ENCODE data around the gene INSIG1.

The INSIG1 gene

DNA sequence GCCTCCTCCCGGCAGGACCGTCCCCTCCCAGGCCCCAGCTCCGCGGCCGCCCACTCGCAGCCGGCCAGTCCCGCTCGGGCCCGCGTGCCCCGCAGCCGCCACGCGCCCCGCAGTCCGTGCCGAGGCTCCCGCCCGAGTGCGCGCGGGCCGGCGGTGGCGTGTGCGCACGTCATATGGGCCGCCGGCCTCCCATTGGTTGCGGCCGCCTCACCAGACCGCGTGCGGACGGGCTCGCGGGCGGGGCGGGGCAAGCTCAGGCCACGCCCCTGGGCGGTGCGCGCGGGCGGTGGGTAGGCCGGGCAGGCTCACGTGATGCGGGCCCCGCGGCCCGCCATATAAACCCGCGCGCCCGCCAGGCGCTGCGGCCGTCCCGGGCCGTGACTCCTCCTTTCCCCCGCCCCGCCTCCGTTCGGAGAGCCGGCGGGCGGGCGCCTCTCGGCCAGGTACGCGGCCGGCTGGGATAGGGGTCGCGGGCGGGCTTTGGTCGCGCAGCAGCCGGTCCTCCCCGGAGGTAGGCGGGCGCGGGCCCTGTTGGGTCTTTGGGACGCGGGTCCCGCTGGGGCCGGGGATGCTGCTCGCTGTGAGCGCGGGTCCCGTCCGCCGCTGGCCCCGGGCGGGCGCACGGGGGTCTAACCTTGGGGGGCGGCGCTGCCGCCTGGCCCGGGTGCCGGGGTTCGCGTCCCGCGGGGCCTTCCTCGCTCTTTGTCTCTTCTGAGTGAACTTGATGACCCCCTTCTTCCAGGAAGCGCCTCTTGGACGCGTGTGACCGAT is at the start of gene INSIG1:
TSS of gene INSIG1 (plus strand) at position 362 of the 771 bp plus-strand sequence. CDS start at position 770, 408 bp downstream.
- peak; percentile 89 for DNase-seq

DNA sequence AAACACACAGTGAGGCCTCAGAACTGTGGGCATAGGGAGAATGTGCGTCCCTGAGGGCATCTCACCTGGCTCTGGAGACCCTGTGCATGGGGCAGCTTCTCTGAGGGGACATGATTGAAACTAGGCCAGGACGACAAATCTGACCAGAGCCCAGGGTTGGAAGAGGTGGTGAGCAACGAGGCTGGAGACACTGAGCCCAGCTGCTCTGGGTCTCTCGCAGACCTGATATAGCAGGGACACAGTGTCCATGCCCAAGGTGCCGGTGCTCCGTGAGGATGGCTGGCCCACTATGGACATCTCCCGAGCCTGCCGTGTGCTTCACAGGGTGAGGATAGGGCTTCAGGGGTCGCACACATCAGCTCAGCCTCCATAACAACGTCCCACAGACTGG is 49.3 kb upstream of the INSIG1 start:
- no peak for DNase-seq

GRCh38 chr7:155251831-155252230 is 45.8 kb upstream of the INSIG1 start:
- DNase-seq = no peak

GRCh38 chr7:155252444-155252887 is 45.2 kb upstream of the INSIG1 start:
- no peak for DNase-seq

DNA sequence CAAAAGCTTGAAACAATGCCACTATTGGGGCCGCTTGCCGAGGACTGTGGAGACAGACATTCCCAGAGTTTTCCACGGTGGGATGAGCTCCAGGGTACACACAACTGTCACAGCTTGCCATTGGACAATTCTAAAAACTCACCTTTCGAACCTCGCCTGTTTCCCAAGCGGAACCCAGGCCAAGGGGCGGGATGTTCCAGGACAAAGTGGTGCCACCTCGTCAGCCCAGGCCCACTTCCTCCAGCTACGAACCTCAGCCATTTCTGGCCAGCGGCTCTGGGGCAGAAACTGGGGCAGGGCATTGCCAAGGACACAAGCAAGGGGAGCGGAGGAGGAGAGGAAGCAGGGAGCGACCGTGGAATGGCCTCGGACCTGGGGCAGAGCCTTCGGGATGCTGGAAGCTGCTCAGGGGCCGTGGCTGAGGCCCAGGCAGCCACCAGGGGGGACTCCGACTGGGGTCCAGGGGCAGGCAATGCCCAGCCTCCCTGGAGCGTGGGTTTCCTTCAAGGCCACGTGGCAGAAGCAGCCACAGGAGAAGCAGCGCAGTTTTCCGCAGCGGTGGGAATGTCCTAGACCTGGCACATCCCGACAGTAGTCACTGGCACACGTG is 44.7 kb upstream of the INSIG1 start:
- no peak for DNase-seq

DNA sequence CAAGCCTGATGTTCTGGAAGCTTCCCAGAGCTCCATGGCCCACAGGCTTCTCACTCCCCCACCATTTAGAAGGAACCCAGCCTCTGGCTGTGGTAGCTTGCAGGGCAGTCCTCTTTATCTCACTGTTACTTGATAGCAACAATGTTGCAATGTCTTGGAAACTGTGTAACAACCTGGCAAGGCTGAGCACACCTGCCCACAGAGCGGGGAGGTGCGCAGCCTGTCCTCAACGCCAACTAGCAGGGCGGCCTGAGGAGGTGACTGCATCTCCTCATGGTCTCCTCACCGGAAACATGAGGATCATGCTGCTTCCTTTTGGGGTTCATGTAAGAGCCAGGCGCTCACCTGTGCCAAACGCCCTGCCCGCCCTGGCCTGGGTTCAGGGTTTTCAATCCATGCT is 43.7 kb upstream of the INSIG1 start:
- no peak for DNase-seq

DNA sequence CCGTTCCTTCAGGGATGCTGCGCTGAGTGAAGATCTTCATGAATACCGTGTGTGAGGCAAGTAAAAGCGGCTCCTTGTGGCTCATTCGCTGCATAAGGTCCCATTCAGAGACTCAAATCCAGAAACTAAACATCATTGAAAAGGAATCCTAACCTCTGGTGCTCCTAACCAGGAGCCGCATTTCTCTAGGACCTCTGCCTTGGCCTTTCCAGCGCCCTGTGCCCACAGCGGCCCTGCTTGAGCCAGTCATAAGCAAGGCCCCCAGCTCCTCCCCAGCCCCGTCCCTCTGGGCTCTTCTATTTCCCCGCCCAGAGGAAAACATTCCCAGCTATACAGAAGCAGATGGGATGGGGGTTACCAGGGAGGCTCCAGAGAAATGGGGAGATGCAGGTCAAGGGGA is 42.6 kb upstream of the INSIG1 start:
- DNase-seq = no peak

GRCh38 chr7:155255621-155256020 is 42.1 kb upstream of the INSIG1 start:
- no peak for DNase-seq

DNA sequence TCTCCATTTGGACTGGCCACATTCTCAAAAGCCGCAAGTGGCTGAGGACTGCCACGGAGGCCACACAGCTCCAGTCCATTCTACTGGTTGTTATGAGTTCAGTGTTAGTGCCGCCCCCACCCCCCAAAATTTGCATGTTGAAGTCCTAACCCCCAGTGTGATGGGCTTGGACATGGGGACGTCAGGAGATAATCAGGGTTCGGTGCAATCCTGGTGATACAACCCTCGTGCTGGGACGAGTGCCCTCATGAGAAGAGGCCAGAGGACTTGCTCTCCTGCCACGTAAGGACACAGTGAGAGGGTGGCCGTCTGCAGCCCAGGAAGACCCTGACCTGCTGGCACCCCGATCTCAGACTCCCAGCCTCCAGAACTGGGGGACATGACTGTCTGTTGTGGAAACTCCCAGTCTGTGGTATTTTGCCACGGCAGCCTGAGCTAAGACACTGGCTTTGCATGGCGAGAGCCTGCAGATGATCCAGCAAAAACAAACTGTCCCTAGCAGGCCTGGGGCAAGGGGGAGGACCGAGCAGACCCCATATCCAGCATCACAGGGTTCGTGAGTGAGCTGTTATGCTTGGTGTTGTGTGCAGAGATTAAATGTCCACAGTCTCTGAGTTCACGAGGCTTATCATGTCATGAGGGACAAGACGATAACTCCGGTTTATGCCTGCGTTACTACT is 41.5 kb upstream of the INSIG1 start:
- DNase-seq = no peak

DNA sequence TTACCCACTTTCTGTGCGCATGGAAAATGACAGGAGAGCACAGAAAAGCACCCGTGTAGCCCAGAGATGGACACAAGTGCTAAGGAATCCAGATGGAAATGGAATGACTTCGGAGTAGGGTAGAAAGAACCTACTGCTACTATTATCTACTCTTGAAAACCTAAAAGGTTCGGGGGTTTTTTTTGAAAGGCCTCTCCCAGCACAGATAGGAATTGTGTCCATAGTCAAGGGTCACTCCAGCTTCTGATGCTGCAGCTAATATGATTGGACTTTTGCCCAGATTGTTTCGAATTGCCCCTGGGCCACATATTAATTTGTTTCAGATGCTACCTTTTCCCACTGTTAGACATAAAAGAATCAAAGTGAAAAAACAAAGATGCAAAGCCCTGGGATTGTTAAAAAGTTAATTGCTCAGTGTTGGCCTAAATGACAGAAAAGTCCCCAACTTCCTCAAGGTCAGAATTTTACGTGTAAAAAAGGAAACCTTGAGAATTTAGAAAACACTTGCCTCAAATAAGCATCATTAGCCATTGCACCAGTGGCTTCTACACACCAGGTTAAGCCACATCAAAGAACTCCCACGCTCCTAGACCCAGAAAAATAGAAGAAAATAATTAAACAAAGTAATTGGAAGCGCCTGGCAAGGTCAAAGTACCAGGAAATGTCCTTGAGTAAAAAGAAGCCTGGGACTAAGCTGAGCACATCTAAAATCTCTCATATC is 40.8 kb upstream of the INSIG1 start:
- no peak for DNase-seq

DNA sequence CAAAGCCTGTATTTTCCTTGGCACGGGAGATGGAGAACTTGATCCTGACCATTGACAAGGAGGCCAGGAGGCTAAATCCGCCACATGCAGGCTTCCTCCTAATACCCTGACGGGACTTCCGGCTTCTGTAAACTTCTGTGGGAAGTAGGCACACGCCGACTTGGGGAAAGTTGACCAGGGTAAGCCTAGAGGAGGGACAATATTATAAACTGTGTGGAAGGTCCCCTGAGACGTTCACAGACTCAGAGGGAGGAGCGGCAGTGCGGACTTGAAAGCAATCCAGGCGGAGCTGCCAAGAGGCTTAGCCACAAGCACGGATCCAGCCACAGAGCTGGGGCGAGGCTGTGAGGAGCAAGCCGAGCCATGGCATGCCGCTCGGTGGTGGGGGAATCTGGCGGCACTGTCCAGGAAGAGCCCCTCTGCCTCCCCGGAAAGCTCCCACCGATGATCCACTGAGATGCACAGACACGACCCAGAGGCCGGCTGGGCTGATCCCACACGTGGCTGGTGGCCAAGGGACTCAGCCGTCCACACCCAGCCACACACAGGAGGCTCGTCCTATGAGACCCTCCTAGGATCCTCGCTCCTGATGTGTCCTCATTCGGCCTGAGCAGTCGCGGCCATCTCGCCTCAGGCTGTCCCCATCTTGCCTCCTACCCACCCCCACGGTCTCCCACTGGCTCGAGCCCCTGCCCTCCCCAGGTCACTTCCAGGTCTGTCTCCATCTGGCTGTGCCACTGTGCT is 40.0 kb upstream of the INSIG1 start:
- DNase-seq = no peak

DNA sequence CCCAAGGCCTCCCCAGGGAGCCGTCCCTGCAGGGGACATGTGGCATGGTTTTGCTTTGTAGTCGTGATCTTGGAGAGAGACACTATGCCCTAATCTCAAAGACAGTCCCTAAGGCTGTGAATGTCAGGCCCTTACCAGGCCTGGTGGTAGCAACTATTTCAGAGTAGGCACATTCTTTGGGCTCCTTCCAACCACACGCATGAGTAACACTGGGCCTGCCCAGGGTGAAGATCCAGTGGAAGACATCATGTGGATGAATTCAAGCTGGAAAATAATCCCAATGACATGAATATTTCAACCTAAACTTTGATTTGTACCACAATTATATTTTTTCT is 39.5 kb upstream of the INSIG1 start:
- no peak for DNase-seq

DNA sequence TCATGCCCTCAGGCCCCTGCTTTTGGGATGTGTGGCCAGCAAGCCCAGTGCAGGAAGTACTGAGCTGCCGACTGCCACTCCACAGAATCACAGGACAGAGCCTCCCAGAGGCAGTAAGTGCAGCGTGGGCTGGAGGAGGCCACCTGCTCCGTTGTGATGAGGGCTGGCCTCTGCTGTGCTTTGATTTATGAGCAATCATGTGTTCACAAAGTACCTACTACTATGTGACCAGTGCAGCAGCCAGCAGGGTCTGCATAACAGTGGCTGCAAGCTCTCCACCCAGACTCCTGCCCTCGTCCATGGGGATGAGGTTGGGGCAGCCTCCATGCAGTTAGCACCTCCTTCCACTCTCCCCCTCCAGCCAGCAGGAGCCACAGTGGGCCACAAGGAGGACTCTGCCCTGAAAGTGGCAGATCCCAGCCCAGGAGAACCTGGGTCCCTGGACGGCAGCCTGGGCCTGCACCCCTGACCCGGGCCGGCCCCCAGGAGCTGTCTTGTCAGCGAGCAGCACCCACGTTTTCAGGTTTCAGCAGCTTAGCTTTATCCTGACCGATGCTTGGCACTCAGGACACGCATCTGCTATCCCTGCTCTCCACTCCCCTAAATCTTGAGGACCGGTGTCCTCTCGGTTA is 37.7 kb upstream of the INSIG1 start:
- no peak for DNase-seq

DNA sequence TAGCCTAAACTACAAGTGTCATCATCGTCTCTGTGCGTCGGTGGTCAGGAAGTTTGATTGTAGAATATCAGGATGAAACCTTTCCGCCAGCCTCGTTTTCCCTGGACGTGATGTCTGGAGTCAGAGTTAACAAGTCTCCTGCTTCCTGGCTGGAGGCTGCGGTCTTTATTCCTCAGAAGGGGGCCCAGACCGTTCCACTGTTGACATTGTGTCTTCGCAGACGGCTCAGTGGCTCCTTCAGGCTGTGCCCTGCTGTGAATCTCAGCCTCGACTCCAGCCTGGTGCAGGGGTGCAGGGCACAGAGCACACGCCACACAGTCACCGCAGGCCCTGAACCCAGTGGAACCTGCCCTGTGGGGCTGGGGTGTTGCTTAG is 37.2 kb upstream of the INSIG1 start:
- no peak for DNase-seq

DNA sequence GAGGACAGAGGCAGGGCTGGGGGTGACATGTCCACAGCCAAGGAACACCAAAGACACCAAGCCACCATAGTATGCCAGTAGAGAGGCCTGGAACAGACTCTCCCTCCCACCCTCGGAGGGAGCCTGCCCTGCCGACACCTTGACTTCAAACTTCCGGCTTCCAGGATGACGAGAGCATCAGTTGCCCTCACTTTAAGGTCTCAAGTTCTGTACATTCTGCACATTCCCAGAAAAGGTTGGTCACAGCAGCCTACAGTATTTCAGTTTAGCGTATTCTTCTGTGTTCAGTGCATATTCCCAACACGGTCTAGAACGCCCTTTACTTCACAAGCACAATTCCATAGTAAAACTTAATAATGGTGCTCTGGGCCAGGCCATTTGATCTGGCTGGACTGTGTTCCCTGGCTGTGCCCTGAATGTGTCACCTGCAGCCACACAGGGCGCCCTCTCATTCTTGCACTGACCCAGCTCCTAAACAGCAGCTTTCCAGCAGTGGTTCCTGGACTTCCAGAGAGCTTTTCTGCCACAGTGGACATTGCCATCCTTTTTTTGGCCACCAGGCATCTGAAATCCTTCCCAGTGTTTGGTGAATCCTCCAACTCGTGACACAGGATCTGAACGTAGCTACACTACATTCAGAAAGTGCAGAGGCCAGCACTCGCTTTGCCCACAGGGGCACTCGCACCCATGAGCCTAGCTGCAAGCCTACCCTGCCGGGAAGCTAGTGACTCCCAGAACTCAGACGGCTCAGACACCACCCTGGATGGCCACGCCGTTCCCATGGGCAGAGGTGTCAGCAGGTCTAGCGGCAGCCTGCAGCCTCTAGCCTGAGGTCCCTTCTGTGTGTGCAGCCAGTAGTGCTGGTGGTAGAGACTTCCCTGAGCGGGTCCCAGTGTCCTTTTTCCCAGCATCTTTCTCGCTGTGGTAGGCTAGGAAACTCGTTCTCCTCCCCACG is 36.4 kb upstream of the INSIG1 start:
- DNase-seq = no peak

DNA sequence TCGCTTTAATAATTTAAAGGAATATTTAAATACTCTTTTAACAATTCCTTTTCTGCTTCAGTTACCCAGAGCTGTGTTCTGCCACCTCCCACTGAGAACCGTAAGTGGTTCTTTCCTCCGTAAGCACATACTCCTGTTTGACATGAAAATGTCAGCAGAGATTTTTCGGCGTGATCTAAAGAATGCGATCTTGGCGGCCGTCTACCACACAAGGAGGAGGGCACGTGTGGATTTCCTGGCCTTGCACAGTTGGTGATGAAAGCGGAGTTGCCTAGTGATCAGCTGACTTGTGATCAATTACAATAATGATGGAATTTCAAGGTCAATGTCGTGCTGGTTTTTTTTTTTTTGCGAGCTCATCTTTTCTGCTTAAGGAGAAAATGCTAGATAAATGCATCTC is 35.6 kb upstream of the INSIG1 start:
- no peak for DNase-seq

GRCh38 chr7:155263051-155263450 is 34.6 kb upstream of the INSIG1 start:
- DNase-seq = no peak

DNA sequence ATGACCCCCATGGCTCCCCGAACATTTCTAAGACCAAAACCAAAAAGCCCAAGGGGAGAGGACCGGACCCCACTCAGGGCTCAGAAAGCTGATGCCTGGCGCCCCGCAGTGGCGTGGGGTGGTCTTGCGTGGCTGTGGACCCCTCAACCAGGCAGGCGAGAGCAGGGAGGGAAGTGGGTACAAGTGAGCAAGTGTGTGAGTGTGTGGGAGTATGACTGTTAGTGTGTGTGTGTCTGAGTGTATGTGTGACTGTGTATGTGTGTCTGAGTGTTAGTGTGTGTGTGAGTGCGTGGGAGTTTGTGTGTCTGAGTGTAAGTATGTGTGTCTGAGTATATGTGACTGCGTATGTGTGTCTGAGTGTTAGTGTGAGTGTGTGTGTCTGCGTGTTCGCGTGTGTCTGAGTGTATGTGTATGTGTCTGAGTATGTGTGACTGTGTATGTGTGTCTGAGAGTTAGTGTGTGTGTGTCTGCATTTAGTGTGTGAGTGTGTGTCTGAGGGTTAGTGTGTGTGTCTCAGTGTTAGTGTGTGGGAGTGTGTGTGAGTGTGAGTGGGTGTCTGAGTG is 34.0 kb upstream of the INSIG1 start:
- DNase-seq = no peak

DNA sequence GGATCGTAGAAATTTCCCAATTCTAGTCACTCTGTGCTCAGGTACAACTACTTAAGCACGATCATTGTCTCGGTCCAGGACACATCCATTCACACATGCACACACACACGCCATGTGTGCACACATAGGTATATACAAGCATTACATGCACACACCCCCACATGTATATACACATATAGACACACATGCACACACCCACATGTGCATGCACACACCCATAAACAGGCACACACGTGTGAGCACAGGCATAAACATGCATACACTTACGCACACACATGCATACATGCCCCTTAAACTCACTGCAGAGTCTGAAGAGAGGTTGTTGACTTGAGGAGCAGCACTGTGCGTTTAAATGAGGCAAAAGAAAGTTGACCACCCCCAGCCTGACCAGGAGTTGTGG is 32.5 kb upstream of the INSIG1 start:
- DNase-seq = no peak

GRCh38 chr7:155265961-155266360 is 31.7 kb upstream of the INSIG1 start:
- DNase-seq = no peak

DNA sequence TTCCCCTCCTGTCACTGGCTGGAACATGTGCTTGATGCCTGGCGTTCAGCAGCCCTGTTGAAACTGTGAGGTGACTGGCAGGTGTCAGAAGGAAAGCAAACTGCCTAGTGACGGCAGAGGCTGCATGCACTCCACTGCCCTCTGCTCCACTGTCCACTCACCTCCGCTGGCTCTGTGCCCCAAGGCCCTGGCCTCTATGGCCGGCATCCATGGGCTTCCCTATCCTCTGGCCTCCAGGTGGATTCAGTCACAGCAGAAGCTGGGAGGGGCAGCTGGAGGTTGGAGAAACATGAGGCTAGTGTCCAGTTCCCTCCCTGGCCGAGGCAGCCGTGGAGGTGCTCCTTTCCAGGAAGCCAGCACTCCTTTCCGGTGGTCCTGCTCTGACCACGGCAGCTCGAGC is 31.2 kb upstream of the INSIG1 start:
- DNase-seq = no peak
